Measurements from ENCODE around the gene DOCK2. TPM values are rescaled to one million over a fixed set of nuclear protein-coding genes. Genes with fewer than 3 reads are reported as not detected.

DOCK2 gene
- total RNA-seq, 1 donor from 2014 or later, result 3.9 TPM

- TF ChIP-seq, protein P1, sequence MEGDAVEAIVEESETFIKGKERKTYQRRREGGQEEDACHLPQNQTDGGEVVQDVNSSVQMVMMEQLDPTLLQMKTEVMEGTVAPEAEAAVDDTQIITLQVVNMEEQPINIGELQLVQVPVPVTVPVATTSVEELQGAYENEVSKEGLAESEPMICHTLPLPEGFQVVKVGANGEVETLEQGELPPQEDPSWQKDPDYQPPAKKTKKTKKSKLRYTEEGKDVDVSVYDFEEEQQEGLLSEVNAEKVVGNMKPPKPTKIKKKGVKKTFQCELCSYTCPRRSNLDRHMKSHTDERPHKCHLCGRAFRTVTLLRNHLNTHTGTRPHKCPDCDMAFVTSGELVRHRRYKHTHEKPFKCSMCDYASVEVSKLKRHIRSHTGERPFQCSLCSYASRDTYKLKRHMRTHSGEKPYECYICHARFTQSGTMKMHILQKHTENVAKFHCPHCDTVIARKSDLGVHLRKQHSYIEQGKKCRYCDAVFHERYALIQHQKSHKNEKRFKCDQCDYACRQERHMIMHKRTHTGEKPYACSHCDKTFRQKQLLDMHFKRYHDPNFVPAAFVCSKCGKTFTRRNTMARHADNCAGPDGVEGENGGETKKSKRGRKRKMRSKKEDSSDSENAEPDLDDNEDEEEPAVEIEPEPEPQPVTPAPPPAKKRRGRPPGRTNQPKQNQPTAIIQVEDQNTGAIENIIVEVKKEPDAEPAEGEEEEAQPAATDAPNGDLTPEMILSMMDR (IDR thresholded peaks at IDR 0.05; ENCODE audit: insufficient read depth, low read length, poor library complexity, severe bottlenecking), result no peak
- no peak for DNase-seq (ENCODE audit: low read depth)
- Histone ChIP-seq H3K36me3 (ENCODE audit: control insufficient read depth, insufficient read depth, low read length) (no peaks in the 10 kb centered on the region), H3K4me3 (ENCODE audit: low read depth, low read length) (no peak overlapping the region), H3K27me3 (ENCODE audit: control insufficient read depth, insufficient read depth, low read length) (peaks cover 2% of the 10 kb centered on the region)
Observed at GRCh38 chr5:170108266-170108785, 471.3 kb downstream of the DOCK2 start.

DNA sequence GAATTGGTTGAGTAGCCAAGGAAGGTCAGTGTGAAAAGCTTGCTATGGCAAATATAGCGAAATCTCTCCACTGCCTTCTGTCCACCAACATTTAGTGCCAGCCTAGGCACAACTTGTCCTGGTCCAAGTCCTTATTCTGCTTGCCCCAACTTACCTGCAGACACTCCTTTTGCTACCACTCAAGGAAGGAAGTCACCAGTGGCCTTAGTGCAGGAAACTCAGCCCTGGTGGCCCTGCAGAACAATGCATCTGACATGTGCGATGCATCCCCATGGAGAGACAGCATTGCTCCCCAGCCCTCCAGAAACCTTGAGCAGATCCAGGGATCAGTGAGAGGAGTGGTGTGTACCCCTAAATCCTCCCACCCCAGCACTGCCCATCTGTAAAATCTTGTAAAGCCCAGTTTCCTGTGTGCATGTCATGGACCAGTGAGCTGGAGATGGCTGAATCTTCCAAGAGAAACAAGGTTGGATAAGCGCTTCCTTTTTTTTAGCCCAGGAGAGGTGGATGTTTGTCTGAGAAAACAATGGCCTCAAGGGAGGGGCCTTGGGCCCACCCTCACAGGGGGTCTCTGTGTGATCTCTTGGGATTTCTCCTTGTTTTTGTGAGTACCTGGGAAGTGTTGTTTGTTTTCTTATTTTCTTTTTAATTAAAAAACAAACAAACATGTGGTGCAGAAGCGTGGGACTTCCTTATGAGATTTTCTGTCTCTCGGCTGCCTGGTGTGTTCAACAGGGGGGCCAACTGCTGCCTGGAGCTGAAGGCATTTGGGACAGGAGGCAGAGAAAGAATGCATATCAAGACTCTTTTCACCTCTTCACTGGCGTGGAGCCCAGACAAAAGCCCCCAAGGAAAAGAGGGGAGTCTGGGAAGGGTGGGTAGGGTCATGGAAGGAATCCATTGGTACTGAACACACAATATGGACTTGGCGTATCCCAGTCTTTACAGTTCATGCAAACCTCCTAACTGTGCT lies 472.3 kb downstream of the DOCK2 start:
- TF ChIP-seq, protein P1 (IDR thresholded peaks at IDR 0.05; ENCODE audit: insufficient read depth, low read length, poor library complexity, severe bottlenecking), result no peak
- Histone ChIP-seq H3K27me3 (ENCODE audit: control insufficient read depth, insufficient read depth, low read length) (peaks cover 2% of the 10 kb centered on the region), H3K4me3 (ENCODE audit: low read depth, low read length) (no peak overlapping the region), H3K36me3 (ENCODE audit: control insufficient read depth, insufficient read depth, low read length) (no peaks in the 10 kb centered on the region)
- DNase-seq (ENCODE audit: low read depth), result no peak

DNA sequence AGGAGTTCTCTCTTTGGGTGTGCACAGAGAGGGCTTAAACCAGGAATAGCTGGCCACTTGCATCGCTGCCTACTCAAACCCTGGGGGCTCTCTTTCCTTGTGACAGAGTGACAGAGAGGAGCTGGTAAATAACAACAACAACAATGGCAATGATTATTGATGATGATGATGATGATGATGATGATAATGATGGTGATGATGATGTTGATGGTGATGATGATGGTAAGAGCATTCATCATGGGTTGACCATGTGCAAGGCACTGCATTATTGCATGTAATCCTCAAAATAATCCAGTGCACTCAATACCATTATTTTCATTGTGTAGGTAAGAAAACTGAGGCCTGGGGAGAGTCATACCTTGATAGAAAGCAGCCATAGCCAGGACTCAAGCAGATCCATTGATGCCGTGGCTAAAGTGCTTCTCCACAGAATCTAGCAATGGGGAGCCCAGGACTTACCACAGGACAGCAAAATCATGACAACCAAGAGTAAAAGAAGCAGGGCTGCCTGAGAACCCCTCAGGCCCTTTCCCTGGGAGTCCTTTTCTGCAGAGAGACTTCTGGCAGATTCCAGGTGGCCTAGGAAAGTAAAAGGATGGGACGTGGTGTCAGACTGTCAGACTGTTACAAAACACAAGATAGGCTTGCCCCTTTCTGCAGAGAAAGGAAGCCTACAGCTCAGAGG lies 473.5 kb downstream of the DOCK2 start:
- no peak for DNase-seq (ENCODE audit: low read depth)
- peaks cover 2% of the 10 kb centered on the region for H3K27me3 ChIP-seq (ENCODE audit: control insufficient read depth, insufficient read depth, low read length)
- TF ChIP-seq, protein P1 (IDR thresholded peaks at IDR 0.05; ENCODE audit: insufficient read depth, low read length, poor library complexity, severe bottlenecking), result no peak
- no peaks in the 10 kb centered on the region for H3K36me3 ChIP-seq (ENCODE audit: control insufficient read depth, insufficient read depth, low read length)
- no peak overlapping the region for H3K4me3 ChIP-seq (ENCODE audit: low read depth, low read length)

- no peak for DNase-seq (ENCODE audit: low read depth)
- Histone ChIP-seq H3K4me3 (ENCODE audit: low read depth, low read length) (no peak overlapping the region), H3K36me3 (ENCODE audit: control insufficient read depth, insufficient read depth, low read length) (no peaks in the 10 kb centered on the region), H3K27me3 (ENCODE audit: control insufficient read depth, insufficient read depth, low read length) (no peaks in the 10 kb centered on the region)
- TF ChIP-seq, protein P1 (IDR thresholded peaks at IDR 0.05; ENCODE audit: insufficient read depth, low read length, poor library complexity, severe bottlenecking), result no peak
Observed at GRCh38 chr5:170111088-170111785, 474.2 kb downstream of the DOCK2 start.

DNA sequence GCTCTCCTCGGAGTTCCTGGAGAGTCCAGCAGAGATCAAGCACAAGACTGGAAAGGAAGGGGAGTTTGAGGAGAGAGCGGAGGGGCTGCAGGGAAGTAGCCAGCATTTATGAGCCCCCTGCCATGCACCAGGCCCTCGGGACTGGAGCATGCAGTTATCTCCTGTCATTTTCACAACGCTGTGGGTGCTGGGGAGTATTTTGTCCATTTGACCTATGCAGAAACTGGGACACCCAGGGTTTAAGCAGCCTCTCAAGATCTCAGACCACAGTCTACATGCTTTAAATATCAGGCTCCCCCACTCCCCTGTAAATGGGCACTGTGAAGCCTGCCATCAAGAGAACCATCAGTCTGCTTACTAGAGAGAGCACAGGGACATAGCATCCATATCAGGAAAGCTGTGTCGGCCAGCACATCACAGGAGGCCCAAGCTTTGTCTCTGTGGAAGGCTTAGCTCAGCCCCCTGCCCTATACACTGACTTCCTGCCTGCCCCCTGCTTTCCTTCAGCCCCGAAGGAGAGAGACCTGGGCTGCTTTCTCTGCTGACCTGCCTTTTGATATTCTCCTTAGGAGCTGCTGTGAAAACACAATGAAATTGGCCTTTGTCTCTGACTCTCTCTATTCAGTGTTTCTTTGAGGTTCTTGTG lies 475.9 kb downstream of the DOCK2 start:
- Histone ChIP-seq H3K4me3 (ENCODE audit: low read depth, low read length) (no peak overlapping the region), H3K36me3 (ENCODE audit: control insufficient read depth, insufficient read depth, low read length) (no peaks in the 10 kb centered on the region), H3K27me3 (ENCODE audit: control insufficient read depth, insufficient read depth, low read length) (no peaks in the 10 kb centered on the region)
- DNase-seq (ENCODE audit: low read depth), result no peak
- TF ChIP-seq, protein P1 (IDR thresholded peaks at IDR 0.05; ENCODE audit: insufficient read depth, low read length, poor library complexity, severe bottlenecking), result no peak
